Upper lobe of right lung (tissue), 1 donor: ENCODE results near the gene DPEP1. TPM values are rescaled to one million over a fixed set of nuclear protein-coding genes. Genes with fewer than 3 reads are reported as not detected.
A peak's percentile ranks its signal among the peaks of the same experiment; 100 is the strongest.

Experiments used
- ATAC-seq: fragments of 200-7000 bp; cut with Tn5 transposase; one replicate; pipeline ENCODE4 v1.9.1; 2020; ENCODE audit warnings: mild to moderate bottlenecking, moderate library complexity
- DNase-seq: peaks from one replicate; pipeline ENCODE4 v3.0.0-alpha.2; 2020
- H3K27ac ChIP-seq: fragments of 200-600 bp; one replicate; pipeline ENCODE4 v1.8.0; 2022
- H3K27me3 ChIP-seq: fragments of 200-600 bp; one replicate; pipeline ENCODE4 v1.8.0; 2022; ENCODE audit warnings: mild to moderate bottlenecking
- H3K36me3 ChIP-seq: fragments of 200-600 bp; one replicate; pipeline ENCODE4 v1.8.0; 2022
- H3K4me1 ChIP-seq: fragments of 200-600 bp; one replicate; pipeline ENCODE4 v1.8.0; 2022
- H3K4me3 ChIP-seq: fragments of 200-600 bp; one replicate; pipeline ENCODE4 v1.8.0; 2022; ENCODE audit warnings: mild to moderate bottlenecking
- H3K9me3 ChIP-seq: fragments of 200-600 bp; one replicate; pipeline ENCODE4 v1.8.0; 2022
- intact Hi-C: fragments of 100-400 bp; cut with DNase I; formaldehyde crosslinking; loops from one replicate; pipeline ENCODE4 v1.11.0; 2022
- total RNA-seq: library from RNA; stranded (reverse); fragmentation: NEBNext Ultra II Directional; extraction: Animal tissue kit (Norgen Biotek cat#: 25700); gene quantifications from one replicate; pipeline ENCODE4 v1.2.1, GENCODE V29; 2021
- TF ChIP-seq, protein P1 (sequence below): fragments of 200-600 bp; IDR thresholded peaks from one replicate; pipeline ENCODE4 v1.8.0; 2022; ENCODE audit warnings: antibody characterized with exemption
- donor health status: DM: no; HTN: yes; CAD: no; lungs with severe emphysema.

Gene DPEP1
- total RNA-seq, 1 donor from 2014 or later, result 3.0 TPM

DNA sequence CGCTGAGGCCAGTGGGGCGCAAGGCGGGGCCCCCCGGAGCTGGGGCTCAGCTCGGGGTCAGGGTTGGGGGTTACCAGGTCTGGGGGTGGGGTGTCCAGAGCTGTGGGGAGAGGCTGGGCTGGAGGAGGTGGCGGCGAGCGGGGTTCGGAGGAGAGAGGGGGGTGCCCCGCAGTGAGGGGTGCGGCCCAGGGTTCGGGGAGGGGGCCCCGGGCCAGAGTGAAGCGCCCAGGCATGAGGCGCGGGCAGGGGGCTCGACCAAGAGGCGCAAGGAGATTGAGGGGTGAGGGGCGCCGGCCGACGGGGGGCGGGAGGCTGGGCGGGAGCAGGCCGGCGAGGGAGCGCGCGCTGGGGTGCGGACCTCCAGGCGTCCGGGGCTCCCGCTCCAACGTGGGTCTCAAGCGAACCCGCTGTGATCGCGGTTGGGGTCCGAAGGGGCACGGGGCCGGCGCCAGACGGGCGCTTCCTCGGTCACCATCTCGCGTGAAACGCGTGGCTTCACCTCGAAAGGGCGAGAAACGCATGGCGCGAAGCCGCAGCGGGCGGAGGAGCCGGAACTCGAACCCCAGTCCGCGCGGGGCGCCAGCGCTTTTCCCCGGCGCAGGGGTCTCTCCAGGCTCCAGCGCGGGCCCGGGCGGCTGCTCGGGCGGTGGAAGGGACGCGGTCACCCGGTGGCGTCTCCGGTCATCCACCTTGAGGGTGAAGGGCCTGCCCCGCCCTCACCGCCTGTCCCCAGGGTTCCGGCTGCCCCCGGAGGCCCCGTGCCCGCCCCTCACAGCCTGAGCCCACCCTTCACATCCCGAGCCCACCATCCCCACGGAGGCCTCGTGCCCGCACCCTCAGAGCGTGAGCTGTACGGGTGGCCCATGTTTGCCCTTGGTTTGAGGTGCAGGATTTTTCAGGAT lies 37.0 kb upstream of the DPEP1 start:
- no peak for DNase-seq

DNA sequence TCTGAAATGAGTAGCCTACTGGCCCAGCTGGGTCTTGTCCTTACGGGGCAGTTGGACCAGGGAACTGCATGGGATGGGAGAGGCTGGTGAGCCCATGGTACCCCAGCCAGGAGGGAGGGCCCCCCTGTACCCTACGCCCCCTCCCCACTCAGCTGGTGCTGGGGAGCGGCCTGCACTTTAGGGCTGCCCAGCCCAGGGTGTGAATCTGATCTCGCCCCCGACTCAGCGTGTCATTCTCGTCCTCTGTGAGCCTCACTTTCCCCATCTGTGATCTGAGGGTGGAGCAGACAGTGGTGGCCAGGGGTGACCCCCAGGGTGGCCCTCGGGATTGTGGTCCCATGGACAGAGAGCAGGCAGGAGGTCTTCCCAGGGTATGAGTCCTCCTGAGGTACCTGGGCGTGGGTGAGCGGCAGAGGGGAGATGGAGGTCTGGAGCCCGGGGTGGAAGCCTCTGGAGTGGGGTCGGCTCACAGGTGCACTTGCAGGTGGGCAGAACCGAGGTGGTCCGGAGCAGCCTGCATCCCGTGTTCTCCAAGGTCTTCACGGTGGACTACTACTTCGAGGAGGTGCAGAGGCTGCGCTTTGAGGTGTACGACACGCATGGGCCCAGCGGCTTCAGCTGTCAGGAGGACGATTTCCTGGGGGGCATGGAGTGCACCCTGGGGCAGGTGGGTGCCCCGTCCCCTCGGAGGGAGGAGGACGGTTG lies 36.2 kb upstream of the DPEP1 start:
- H3K4me3 ChIP-seq, result no peak overlapping the region
- DNase-seq, result no peak
- H3K9me3 ChIP-seq, result no peaks in the 10 kb centered on the region
- peaks cover 28% of the 10 kb centered on the region for H3K27me3 ChIP-seq
- TF ChIP-seq, protein P1, sequence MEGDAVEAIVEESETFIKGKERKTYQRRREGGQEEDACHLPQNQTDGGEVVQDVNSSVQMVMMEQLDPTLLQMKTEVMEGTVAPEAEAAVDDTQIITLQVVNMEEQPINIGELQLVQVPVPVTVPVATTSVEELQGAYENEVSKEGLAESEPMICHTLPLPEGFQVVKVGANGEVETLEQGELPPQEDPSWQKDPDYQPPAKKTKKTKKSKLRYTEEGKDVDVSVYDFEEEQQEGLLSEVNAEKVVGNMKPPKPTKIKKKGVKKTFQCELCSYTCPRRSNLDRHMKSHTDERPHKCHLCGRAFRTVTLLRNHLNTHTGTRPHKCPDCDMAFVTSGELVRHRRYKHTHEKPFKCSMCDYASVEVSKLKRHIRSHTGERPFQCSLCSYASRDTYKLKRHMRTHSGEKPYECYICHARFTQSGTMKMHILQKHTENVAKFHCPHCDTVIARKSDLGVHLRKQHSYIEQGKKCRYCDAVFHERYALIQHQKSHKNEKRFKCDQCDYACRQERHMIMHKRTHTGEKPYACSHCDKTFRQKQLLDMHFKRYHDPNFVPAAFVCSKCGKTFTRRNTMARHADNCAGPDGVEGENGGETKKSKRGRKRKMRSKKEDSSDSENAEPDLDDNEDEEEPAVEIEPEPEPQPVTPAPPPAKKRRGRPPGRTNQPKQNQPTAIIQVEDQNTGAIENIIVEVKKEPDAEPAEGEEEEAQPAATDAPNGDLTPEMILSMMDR, result no peak
- intact Hi-C loops, result no loop called here
- ATAC-seq, result no peak
- H3K27ac ChIP-seq, result no peak overlapping the region
- no peaks in the 10 kb centered on the region for H3K36me3 ChIP-seq
- peaks cover 19% of the 10 kb centered on the region for H3K4me1 ChIP-seq

More for the DNA sequence above, 37.0 kb upstream of the DPEP1 start:
- H3K36me3 ChIP-seq, result no peaks in the 10 kb centered on the region
- peaks cover 12% of the 10 kb centered on the region for H3K4me1 ChIP-seq
- H3K9me3 ChIP-seq, result no peaks in the 10 kb centered on the region
- H3K4me3 ChIP-seq, result no peak overlapping the region
- H3K27ac ChIP-seq, result no peak overlapping the region
- H3K27me3 ChIP-seq, result peaks cover 28% of the 10 kb centered on the region
- no peak for ATAC-seq
- TF ChIP-seq, protein P1, result no peak
- intact Hi-C loops, result no loop called here

DNA sequence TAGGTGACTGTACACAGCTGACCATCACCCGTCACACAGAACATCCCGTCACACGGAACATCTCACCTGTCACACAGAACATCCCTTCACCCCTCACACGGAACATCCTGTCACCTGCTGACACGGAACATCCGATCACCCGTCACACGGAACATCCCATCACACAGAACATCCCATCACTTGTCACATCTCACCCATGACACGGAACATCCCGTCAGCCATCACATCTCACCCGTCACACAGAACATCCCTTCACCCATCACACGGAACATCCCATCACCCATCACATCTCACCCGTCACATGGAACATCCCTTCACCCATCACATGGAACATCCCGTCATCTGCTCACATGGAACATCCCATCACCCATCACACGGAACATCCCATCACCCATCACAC lies 34.1 kb upstream of the DPEP1 start:
- no peak for ATAC-seq
- Histone ChIP-seq H3K9me3 (no peaks in the 10 kb centered on the region), H3K36me3 (no peaks in the 10 kb centered on the region), H3K4me1 (peaks cover 24% of the 10 kb centered on the region), H3K27ac (no peak overlapping the region), H3K27me3 (peaks cover 17% of the 10 kb centered on the region), H3K4me3 (no peak overlapping the region)
- TF ChIP-seq, protein P1, result no peak
- intact Hi-C loops, result no loop called here
- no peak for DNase-seq

DNA sequence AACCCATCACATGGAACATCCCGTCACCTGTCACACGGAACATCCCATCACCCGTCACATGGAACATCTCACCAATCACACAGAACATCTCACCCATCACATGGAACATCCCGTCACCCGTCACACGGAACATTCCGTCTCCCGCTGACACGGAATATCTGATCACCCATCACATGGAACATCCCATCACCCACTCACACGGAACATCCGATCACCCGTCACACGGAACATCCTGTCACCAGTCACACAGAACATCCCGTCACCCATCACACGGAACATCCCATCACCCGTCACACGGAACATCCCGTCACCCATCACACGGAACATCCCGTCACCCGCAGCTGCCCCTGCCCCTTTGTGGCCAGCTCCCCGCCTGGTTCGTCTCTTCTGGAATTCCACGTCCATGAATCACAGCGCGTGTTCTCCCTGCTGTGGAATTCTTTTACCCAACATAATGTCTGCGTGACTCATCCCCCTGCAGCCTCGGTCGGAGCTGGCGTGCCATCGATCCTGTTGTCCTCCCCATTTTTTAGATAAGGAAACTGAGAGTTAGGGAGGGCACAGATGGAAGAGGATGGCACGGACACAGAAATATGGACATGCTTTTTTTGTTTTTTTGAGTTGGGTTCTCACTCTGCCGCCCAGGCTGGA lies 32.3 kb upstream of the DPEP1 start:
- no peak overlapping the region for H3K27ac ChIP-seq
- no peak overlapping the region for H3K4me3 ChIP-seq
- TF ChIP-seq, protein P1, result no peak
- no peak for DNase-seq
- intact Hi-C loops, result no loop called here
- H3K9me3 ChIP-seq, result no peaks in the 10 kb centered on the region
- peaks cover 14% of the 10 kb centered on the region for H3K4me1 ChIP-seq
- no peaks in the 10 kb centered on the region for H3K36me3 ChIP-seq
- peaks cover 6% of the 10 kb centered on the region for H3K27me3 ChIP-seq
- ATAC-seq, result no peak

DNA sequence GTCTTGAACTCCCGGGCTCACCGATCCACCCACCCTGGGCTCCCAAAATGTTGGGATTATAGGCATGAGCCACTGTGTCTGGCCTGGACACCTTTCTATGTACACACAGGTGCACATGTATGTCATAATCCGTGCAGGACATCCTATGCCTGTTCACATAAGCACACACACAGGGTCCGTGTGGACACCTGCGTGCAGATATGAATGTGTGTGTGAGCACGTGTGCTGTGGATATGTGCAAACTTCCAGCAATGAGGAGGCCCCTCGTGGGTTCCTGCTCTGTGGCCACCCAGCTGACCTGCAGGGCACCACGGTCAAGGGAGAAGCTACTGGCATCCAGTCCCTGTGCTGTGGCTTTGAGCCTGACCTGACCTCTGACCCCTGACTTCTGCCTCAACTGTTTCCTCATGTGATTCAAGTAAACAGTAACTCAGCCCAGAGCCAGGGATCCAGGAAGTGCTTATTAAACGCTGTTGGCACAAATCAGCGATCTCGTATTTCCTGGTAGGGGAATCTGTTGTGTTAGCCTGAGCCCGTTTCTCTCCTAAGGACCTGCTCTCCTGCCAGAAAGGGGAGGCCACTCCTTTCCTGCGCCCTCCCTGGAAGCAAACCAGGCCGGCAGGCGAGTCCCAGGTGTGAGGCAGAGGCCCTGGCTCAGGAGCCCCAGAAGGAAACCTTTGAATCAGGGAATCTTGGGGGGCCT lies 31.4 kb upstream of the DPEP1 start:
- intact Hi-C loops, result no loop called here
- DNase-seq (no peak), ATAC-seq (peak; percentile 62)
- peaks cover 14% of the 10 kb centered on the region for H3K4me1 ChIP-seq
- TF ChIP-seq, protein P1, result no peak
- no peaks in the 10 kb centered on the region for H3K36me3 ChIP-seq
- H3K4me3 ChIP-seq, result no peak overlapping the region
- H3K27ac ChIP-seq, result peak overlapping the region; percentile 60
- no peaks in the 10 kb centered on the region for H3K9me3 ChIP-seq
- H3K27me3 ChIP-seq, result no peaks in the 10 kb centered on the region
